22Rv1 (cell line): ENCODE data around the gene PER3.

Source experiments
- CTCF ChIP-seq: fragments of 450-650 bp; IDR thresholded peaks from 2 replicates; pipeline ENCODE4 v1.5.1; 2017; ENCODE audit warnings: mild to moderate bottlenecking
- ZFX ChIP-seq: fragments of 450-650 bp; IDR thresholded peaks from 2 replicates; pipeline ENCODE4 v1.6.1; 2017; ENCODE audit warnings: antibody characterized with exemption, borderline replicate concordance

DNA sequence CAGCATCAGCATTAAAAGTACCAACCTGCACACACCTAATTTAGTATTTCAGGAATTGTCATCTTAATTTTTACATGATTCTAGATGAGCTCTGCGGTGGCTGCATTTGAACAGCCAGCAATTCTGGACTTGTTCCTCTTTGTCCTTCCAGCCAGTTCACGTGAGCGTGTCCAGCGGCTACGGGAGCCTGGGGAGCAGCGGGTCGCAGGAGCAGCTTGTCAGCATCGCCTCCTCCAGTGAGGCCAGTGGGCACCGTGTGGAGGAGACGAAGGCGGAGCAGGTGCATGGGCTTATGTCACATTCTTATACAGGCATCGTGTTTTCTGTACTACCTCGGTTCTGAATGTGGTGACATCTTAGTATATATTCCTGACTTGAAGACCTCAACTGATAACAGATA is 25.7 kb downstream of the PER3 start:
- no peak for TF ChIP-seq CTCF
- no peak for TF ChIP-seq ZFX
